Ectodermal cell (in vitro differentiated cells): ENCODE data around the gene TTN.
"Not testable (repeated sequence)": the region's sequence is repeated elsewhere in the genome, so short reads cannot be mapped to it uniquely, and the experiment has no call there.

Experiments
- H3K27ac ChIP-seq: 2 replicates; pipeline ENCODE4 v1.7.0; 2013; ENCODE audit warnings: mild to moderate bottlenecking, low read depth, low read length; ENCODE audit not compliant: insufficient read depth, poor library complexity, severe bottlenecking
- H3K27me3 ChIP-seq: 2 replicates; pipeline ENCODE4 v1.7.0; 2013; ENCODE audit warnings: mild to moderate bottlenecking, low read length; ENCODE audit not compliant: insufficient read depth, control insufficient read depth, poor library complexity, severe bottlenecking
- H3K36me3 ChIP-seq: one replicate; pipeline ENCODE4 v1.7.0; 2013; ENCODE audit warnings: low read length; ENCODE audit not compliant: control insufficient read depth, insufficient read depth
- H3K4me1 ChIP-seq: one replicate; pipeline ENCODE4 v1.7.0; 2013; ENCODE audit warnings: low read length; ENCODE audit not compliant: control insufficient read depth, insufficient read depth
- H3K4me3 ChIP-seq: 2 replicates; pipeline ENCODE4 v1.7.0; 2013; ENCODE audit warnings: low read depth, low read length, control low read depth; ENCODE audit not compliant: insufficient read depth
- H3K9me3 ChIP-seq: 2 replicates; pipeline ENCODE4 v1.7.0; 2013; ENCODE audit warnings: mild to moderate bottlenecking, low read length, moderate library complexity; ENCODE audit not compliant: control insufficient read depth
- WGBS, 2 experiments: methylation state at CpG; one replicate each; pipeline ENCODE4 v1.1.7; 2013; ENCODE audit warnings: missing lambda C conversion rate in 2 of 2; 5-methylcytosine and 5-hydroxymethylcytosine counted together

The TTN gene

DNA sequence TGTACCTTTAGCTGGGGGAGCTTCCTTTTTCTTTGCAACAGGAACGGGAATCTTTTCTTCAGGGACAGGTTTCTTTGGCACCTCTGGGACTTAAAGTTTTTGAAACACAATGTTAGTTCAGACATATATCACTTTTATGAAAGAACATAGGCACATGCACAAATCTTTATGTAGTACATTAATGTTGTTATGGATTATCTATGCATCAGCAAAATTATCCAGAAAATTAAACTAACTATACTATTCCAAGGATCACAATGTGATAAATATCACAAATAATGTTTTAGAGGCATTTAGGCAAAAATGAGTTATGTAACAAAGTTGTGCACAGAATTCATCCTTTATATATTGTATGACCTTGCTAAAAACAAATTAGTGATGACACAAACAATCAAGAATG is 117.4 kb downstream of the TTN start:
- Histone ChIP-seq H3K27ac (no peak overlapping the region), H3K36me3 (no peaks in the 10 kb centered on the region), H3K4me1 (no peaks in the 10 kb centered on the region), H3K4me3 (no peak overlapping the region), H3K27me3 (no peaks in the 10 kb centered on the region), H3K9me3 (no peaks in the 10 kb centered on the region)
- WGBS, 2 experiments, result 80 to 100% methylated on average over 1 of the region's 1 CpG

DNA sequence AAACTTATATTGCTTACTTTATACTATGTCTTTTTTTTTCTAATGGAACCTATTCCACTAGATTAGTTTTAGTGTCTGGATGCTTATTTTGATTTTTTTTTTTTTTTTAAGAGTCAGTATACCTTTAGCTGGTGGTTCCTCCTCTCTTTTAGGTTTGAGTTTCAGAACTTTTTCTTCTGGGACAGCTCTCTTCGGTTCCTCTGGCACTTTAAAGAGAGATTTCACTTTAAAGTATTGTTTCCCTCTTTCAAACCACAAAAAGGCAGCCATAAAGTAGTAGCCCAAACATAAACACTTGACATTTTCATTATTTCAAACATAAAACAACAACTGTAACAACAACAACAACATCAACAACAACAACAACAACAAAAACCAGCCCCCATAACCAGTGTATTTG is 123.3 kb downstream of the TTN start:
- WGBS, 2 experiments, result 77 to 92% methylated on average over 1 of the region's 1 CpG

DNA sequence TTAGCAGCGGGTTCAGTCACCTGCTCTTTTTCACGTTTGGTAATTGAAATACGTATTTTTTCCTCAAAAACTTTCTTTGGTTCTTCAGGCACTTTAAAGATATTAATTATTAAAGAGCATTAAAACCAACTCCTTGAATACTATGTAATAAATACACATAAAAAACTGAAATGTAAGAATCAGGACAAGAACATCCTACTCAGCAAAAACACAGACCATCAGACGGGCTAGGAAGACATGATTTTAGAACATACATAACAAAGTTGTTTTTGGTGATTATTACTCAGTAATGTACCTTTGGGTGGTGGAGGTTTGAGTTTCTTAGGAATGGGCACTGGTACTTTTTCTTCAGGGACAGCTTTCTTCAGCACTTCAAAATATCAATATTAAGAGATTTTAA is 126.1 kb downstream of the TTN start:
- Histone ChIP-seq H3K36me3 (no peaks in the 10 kb centered on the region), H3K4me1 (no peaks in the 10 kb centered on the region), H3K27me3 (no peaks in the 10 kb centered on the region), H3K9me3 (no peaks in the 10 kb centered on the region), H3K27ac (no peak overlapping the region), H3K4me3 (no peak overlapping the region)
- 69 to 90% methylated on average over 3 of the region's 4 CpGs for WGBS, 2 experiments

More for the DNA sequence above, 123.3 kb downstream of the TTN start:
- no peak overlapping the region for H3K4me3 ChIP-seq
- H3K9me3 ChIP-seq, result no peaks in the 10 kb centered on the region
- no peak overlapping the region for H3K27ac ChIP-seq
- H3K4me1 ChIP-seq, result no peaks in the 10 kb centered on the region
- no peaks in the 10 kb centered on the region for H3K36me3 ChIP-seq
- no peaks in the 10 kb centered on the region for H3K27me3 ChIP-seq

DNA sequence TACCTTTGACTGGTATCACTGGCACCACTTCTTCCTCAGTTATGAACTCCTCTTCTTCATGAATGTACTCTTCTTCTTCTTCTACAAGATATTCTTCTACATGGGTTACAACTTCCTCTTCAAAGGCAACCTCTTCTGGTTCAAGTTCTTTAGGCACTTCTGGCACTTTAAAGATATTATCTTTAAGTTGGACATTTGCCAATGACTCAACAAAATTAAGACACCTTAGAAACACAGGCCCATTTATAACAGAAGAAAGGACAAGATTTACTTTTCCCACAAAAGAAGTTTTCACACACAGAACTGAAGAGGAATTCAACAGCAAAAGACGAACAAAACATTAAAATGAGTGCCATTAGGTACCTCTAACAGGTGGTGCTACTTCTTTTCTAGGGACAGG is 127.3 kb downstream of the TTN start:
- H3K4me1 ChIP-seq, result no peaks in the 10 kb centered on the region
- H3K4me3 ChIP-seq, result no peak overlapping the region
- no peaks in the 10 kb centered on the region for H3K27me3 ChIP-seq
- WGBS, 2 experiments, result 81 to 92% methylated on average over 1 of the region's 1 CpG
- no peaks in the 10 kb centered on the region for H3K9me3 ChIP-seq
- no peaks in the 10 kb centered on the region for H3K36me3 ChIP-seq
- H3K27ac ChIP-seq, result no peak overlapping the region

DNA sequence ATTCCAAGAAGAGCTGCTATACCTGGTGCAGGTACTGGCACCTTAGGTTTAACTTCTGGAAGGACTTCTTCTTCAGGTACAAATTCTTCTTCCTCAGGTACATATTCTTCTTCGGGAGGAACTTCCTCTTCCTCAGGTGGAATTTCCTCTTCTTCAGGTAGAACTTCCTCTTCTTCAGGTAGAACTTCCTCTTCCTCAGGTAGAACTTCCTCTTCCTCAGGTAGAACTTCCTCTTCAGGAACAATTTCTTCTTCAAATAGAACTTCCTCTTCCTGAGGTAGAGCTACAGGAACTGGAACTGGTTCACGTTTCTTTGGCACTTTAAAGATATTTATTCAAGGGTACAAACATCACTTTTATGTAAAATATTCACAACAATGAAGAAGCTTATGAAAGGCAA is 129.6 kb downstream of the TTN start:
- H3K36me3 ChIP-seq, result no peaks in the 10 kb centered on the region
- H3K27me3 ChIP-seq, result no peaks in the 10 kb centered on the region
- H3K9me3 ChIP-seq, result no peaks in the 10 kb centered on the region
- no peak overlapping the region for H3K27ac ChIP-seq
- H3K4me3 ChIP-seq, result no peak overlapping the region
- H3K4me1 ChIP-seq, result no peaks in the 10 kb centered on the region
- WGBS, 2 experiments, result 92 to 94% methylated on average over 1 to 2 of the region's 2 CpGs

DNA sequence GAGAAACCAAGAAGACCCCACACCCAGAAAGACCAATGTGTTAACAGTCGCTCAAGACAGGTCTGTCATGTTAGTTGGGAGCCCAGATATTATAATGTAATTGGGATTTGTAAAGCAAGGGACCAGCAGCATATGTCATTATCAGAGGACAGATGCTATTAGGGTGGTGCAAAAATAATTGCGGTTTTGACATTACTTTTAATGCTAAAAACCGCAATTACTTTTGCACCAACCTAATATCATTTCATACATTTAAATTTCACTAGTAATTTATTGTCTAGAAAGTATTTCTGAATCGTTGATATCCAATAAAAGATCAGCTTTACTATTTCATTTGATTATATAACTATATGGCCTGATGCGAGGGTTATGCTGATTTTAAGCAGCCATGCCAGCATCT is 131.2 kb downstream of the TTN start:
- no peaks in the 10 kb centered on the region for H3K9me3 ChIP-seq
- no peaks in the 10 kb centered on the region for H3K4me1 ChIP-seq
- H3K36me3 ChIP-seq, result no peaks in the 10 kb centered on the region
- no peak overlapping the region for H3K27ac ChIP-seq
- 99 to 100% methylated on average over 2 to 3 of the region's 5 CpGs for WGBS, 2 experiments
- H3K27me3 ChIP-seq, result no peaks in the 10 kb centered on the region
- H3K4me3 ChIP-seq, result no peak overlapping the region

DNA sequence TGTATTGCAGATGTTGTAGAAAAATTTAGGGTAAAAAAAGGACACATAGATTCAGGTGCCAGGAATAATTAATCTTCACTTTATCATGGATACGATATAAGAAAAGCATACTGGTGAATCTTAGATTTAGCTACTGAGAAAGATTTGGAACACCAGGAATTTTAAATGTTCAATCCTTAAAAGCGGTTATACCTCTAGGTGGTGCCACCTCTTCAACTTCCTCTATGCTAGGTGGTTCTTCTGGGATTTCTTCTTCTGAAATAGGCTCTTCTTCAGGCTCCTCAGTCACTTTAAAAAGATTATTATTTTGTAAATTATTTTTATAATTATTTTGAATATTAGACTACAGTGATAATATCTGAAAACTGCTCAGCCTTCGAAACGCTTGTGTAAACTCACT is 133.1 kb downstream of the TTN start:
- Histone ChIP-seq H3K4me1 (no peaks in the 10 kb centered on the region), H3K36me3 (no peaks in the 10 kb centered on the region), H3K27ac (no peak overlapping the region), H3K4me3 (no peak overlapping the region), H3K27me3 (no peaks in the 10 kb centered on the region), H3K9me3 (no peaks in the 10 kb centered on the region)
- WGBS, 2 experiments, result 76 to 92% methylated on average over 2 to 4 of the region's 4 CpGs

DNA sequence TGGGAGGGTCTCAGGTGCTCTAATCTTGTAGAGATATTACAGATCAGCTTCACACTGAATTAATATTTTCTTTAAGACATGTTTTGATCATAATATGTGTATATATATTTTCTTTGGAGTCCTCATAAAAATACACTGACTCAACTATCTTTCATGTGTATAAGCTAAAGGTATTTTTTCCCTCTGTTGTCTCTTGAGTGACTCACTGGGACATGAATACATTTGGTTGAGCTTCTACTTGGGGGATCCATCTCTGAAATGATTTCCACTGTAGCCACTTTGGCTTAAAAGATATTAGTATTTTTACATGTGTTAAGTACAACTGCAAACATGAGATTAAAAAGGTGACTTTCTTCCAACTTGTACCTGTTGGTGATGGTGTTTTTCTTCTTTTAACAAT is 140.8 kb downstream of the TTN start:
- Histone ChIP-seq H3K4me1 (no peaks in the 10 kb centered on the region), H3K4me3 (no peak overlapping the region), H3K36me3 (no peaks in the 10 kb centered on the region), H3K27ac (no peak overlapping the region), H3K27me3 (no peaks in the 10 kb centered on the region), H3K9me3 (no peaks in the 10 kb centered on the region)

DNA sequence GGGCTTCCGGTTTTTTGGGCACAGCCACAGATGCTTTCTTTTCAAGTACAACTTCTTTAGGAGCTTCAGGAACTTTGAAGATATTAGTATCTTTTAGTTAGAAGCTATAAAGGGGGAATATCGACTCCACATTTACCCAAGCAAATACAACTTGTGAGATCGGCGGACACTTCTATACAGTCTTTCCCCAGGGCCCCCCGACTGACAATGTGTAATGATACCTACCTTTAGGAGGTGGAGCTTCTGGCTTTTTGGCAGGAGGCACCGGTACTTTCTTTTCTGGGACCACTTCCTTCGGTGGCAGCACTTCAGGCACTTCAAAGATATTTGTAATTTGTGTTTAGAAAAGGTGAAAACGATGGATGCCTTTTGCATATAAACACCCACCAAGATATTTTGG is 148.7 kb downstream of the TTN start:
- not testable (repeated sequence) for H3K4me1 ChIP-seq, H3K36me3 ChIP-seq, H3K27ac ChIP-seq, H3K4me3 ChIP-seq, H3K27me3 ChIP-seq, H3K9me3 ChIP-seq
- no CpG with 5 or more reads among the region's 8 CpGs for WGBS, 2 experiments

DNA sequence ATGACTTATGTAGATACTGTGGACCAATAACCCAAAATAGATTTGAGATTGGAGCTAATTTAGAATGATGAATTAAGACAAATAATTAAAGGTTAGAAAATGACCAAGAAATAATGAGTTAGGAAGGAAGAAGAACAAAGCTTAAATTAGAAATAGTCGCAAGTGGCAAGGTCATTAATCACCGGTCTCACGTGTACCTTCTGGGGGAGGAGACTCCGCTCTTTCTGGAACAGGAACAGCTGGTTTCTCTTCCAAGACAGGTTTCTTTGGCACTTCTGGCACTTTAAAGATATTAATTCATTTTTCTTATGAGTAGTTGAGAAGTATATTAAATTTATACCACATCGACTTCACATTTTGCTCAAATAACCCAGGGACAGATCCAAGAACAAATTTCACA is 156.7 kb downstream of the TTN start:
- WGBS, 2 experiments, result 94 to 98% methylated on average over 4 of the region's 5 CpGs
- H3K27me3 ChIP-seq, result no peaks in the 10 kb centered on the region
- H3K9me3 ChIP-seq, result no peaks in the 10 kb centered on the region
- no peak overlapping the region for H3K27ac ChIP-seq
- no peaks in the 10 kb centered on the region for H3K36me3 ChIP-seq
- no peaks in the 10 kb centered on the region for H3K4me1 ChIP-seq
- no peak overlapping the region for H3K4me3 ChIP-seq

DNA sequence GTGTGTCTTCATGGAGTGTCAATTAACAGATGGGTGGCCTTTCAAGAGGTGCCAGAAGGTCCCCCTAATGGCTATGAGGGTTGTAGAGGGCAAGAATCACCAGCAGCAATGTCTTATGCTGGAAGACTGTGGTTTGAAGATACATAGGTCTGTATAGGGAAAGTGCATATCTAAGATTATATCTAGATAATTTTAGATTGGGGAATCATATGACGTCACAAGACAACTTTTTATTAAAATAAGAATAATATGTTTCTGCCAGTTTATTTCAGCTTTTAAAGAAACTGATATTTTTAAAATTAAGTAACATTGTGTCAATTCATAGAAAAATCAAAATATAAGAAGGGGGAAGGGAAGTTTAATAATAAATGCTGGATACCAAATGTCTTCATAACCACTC is 162.3 kb downstream of the TTN start:
- H3K9me3 ChIP-seq, result no peaks in the 10 kb centered on the region
- no peaks in the 10 kb centered on the region for H3K4me1 ChIP-seq
- H3K4me3 ChIP-seq, result no peak overlapping the region
- no CpG with 5 or more reads among the region's 1 CpG for WGBS, 2 experiments
- H3K27me3 ChIP-seq, result no peaks in the 10 kb centered on the region
- no peak overlapping the region for H3K27ac ChIP-seq
- no peaks in the 10 kb centered on the region for H3K36me3 ChIP-seq
